G401 (cell line): ENCODE results near the gene ACADS. TPM values are rescaled to one million over a fixed set of nuclear protein-coding genes. Genes with fewer than 3 reads are reported as not detected.

ENCODE experiments used
- DNase-seq: peaks from one replicate; pipeline ENCODE4 v3.0.0-alpha.2; 2015; ENCODE audit warnings: low spot score
- in situ Hi-C: cut with HindIII; loops from 2 replicates; pipeline ENCODE4 v1.10.0; 2016; ENCODE audit warnings: low sequenced_read_pairs, mixed read lengths
- total RNA-seq: library from RNA; depleted of rRNA; stranded (reverse); fragments of >200 nt; shearing (Covaris generic); gene quantifications from 2 replicates; pipeline ENCODE4 v1.2.3, GENCODE V29; 2014

The ACADS gene
- total RNA-seq, 1 experiment from 2014 or later, result 9.3 TPM

- in situ Hi-C loops, result no loop called here
- no peak for DNase-seq
Observed at GRCh38 chr12:120698665-120699064, 27.0 kb upstream of the ACADS start.

GRCh38 chr12:120699553-120699952, 26.1 kb upstream of the ACADS start:
- in situ Hi-C loops, result no loop called here
- DNase-seq, result no peak

GRCh38 chr12:120700886-120701285, 24.7 kb upstream of the ACADS start:
- DNase-seq, result no peak
- in situ Hi-C loops, result no loop called here

- in situ Hi-C loops, result no loop called here
Observed at GRCh38 chr12:120702637-120703036, 23.0 kb upstream of the ACADS start.

GRCh38 chr12:120703311-120703942, 22.2 kb upstream of the ACADS start:
- no peak for DNase-seq
- in situ Hi-C loops, result no loop called here

More at GRCh38 chr12:120702637-120703036, 23.0 kb upstream of the ACADS start:
- DNase-seq, result no peak

GRCh38 chr12:120705618-120706017, 20.0 kb upstream of the ACADS start:
- in situ Hi-C loops, result no loop called here
- DNase-seq, result peak; percentile 89

GRCh38 chr12:120706029-120706428, 19.6 kb upstream of the ACADS start:
- no peak for DNase-seq
- in situ Hi-C loops, result no loop called here

GRCh38 chr12:120708651-120709050, 17.0 kb upstream of the ACADS start:
- in situ Hi-C loops, result no loop called here
- DNase-seq, result no peak

GRCh38 chr12:120710031-120710804, 15.4 kb upstream of the ACADS start, which contains the start of gene UNC119B:
Gene UNC119B, plus strand, starts transcription at chr12:120710458. Its CDS starts 17 bp downstream, at chr12:120710475.
- peak; percentile 62 for DNase-seq
- in situ Hi-C loops, result no loop called here

- DNase-seq, result peak; percentile 44
Observed at GRCh38 chr12:120710805-120711296, 14.8 kb upstream of the ACADS start.

GRCh38 chr12:120711411-120711810, 14.2 kb upstream of the ACADS start:
- in situ Hi-C loops, result no loop called here
- DNase-seq, result peak; percentile 41

More at GRCh38 chr12:120710805-120711296, 14.8 kb upstream of the ACADS start:
- in situ Hi-C loops, result no loop called here

GRCh38 chr12:120712610-120713009, 13.0 kb upstream of the ACADS start:
- DNase-seq, result no peak
- in situ Hi-C loops, result no loop called here

GRCh38 chr12:120713861-120714482, 11.7 kb upstream of the ACADS start:
- in situ Hi-C loops, result no loop called here
- peak; percentile 89 for DNase-seq

- in situ Hi-C loops, result no loop called here
- no peak for DNase-seq
Observed at GRCh38 chr12:120718055-120718454, 7.6 kb upstream of the ACADS start.

- in situ Hi-C loops, result no loop called here
- no peak for DNase-seq
Observed at GRCh38 chr12:120719072-120719471, 6.6 kb upstream of the ACADS start.

GRCh38 chr12:120719496-120720233, 6.0 kb upstream of the ACADS start:
- in situ Hi-C loops, result no loop called here
- no peak for DNase-seq

- in situ Hi-C loops, result no loop called here
- peak; percentile 17 for DNase-seq
Observed at GRCh38 chr12:120720234-120720986, 5.2 kb upstream of the ACADS start.

GRCh38 chr12:120720987-120721801, 4.4 kb upstream of the ACADS start:
- no peak for DNase-seq
- in situ Hi-C loops, result no loop called here
